H9 (cell line): ENCODE data around the gene NDUFS6. TPM values are rescaled to one million over a fixed set of nuclear protein-coding genes. Genes with fewer than 3 reads are reported as not detected.

Source experiments
- DNase-seq: peaks from one replicate; pipeline ENCODE4 v3.0.0-alpha.2; 2017
- H2AFZ ChIP-seq: one replicate; pipeline ENCODE4 v1.6.1; 2013; ENCODE audit warnings: mild to moderate bottlenecking, low read length, control low read depth, moderate library complexity
- H2AK5ac ChIP-seq: 2 replicates; pipeline ENCODE4 v1.6.1; 2013; ENCODE audit warnings: low read length, control low read depth, mixed read lengths; ENCODE audit not compliant: insufficient read length
- H2BK120ac ChIP-seq: one replicate; pipeline ENCODE4 v1.6.1; 2013; ENCODE audit warnings: low read depth, mild to moderate bottlenecking, low read length, control low read depth, inconsistent platforms; ENCODE audit not compliant: poor library complexity, severe bottlenecking
- H2BK12ac ChIP-seq: 2 replicates; pipeline ENCODE4 v1.6.1; 2013; ENCODE audit warnings: low read length, control low read depth, mixed read lengths, low read depth; ENCODE audit not compliant: insufficient read length
- H2BK15ac ChIP-seq: 2 replicates; pipeline ENCODE4 v1.6.1; 2013; ENCODE audit warnings: low read depth, low read length, control low read depth
- H2BK20ac ChIP-seq: one replicate; pipeline ENCODE4 v1.6.1; 2013; ENCODE audit warnings: low read depth, mild to moderate bottlenecking, low read length, control low read depth, inconsistent platforms; ENCODE audit not compliant: poor library complexity, severe bottlenecking
- H2BK5ac ChIP-seq: 2 replicates; pipeline ENCODE4 v1.6.1; 2013; ENCODE audit warnings: low read length, control low read depth, mixed read lengths; ENCODE audit not compliant: insufficient read length
- H3K14ac ChIP-seq: 2 replicates; pipeline ENCODE4 v1.6.1; 2013; ENCODE audit warnings: low read length, control low read depth; ENCODE audit not compliant: insufficient read depth
- H3K18ac ChIP-seq: 2 replicates; pipeline ENCODE4 v1.6.1; 2013; ENCODE audit warnings: low read depth, mild to moderate bottlenecking, mixed read lengths, low read length, control low read depth; ENCODE audit not compliant: insufficient read length
- H3K23ac ChIP-seq: 2 replicates; pipeline ENCODE4 v1.6.1; 2013; ENCODE audit warnings: low read length, control low read depth, mixed read lengths, low read depth; ENCODE audit not compliant: insufficient read length
- H3K23me2 ChIP-seq: 2 replicates; pipeline ENCODE4 v1.6.1; 2013; ENCODE audit warnings: low read depth, mild to moderate bottlenecking, mixed read lengths, low read length, control low read depth; ENCODE audit not compliant: insufficient read length, poor library complexity, severe bottlenecking
- H3K27ac ChIP-seq: 2 replicates; pipeline ENCODE4 v1.5.1; 2013; ENCODE audit warnings: low read length, control low read depth, mixed read lengths, low read depth; ENCODE audit not compliant: insufficient read length
- H3K27me3 ChIP-seq: 2 replicates; pipeline ENCODE4 v1.6.1; 2013; ENCODE audit warnings: low read length, control low read depth, inconsistent platforms; ENCODE audit not compliant: insufficient read depth
- H3K4ac ChIP-seq: 2 replicates; pipeline ENCODE4 v1.6.1; 2013; ENCODE audit warnings: low read depth, mild to moderate bottlenecking, control low read depth, inconsistent platforms, low read length, moderate library complexity
- H3K4me1 ChIP-seq: 2 replicates; pipeline ENCODE4 v1.6.1; 2013; ENCODE audit warnings: low read length, control low read depth, inconsistent platforms; ENCODE audit not compliant: insufficient read depth
- H3K4me2 ChIP-seq: 2 replicates; pipeline ENCODE4 v1.6.1; 2013; ENCODE audit warnings: low read length, control low read depth, mixed read lengths; ENCODE audit not compliant: insufficient read length, insufficient read depth
- H3K56ac ChIP-seq: 2 replicates; pipeline ENCODE4 v1.6.1; 2013; ENCODE audit warnings: low read depth, mild to moderate bottlenecking, mixed read lengths, low read length, control low read depth; ENCODE audit not compliant: insufficient read length
- H3K79me1 ChIP-seq: 2 replicates; pipeline ENCODE4 v1.6.1; 2013; ENCODE audit warnings: low read depth, mild to moderate bottlenecking, moderate library complexity, low read length, control low read depth, inconsistent platforms; ENCODE audit not compliant: insufficient read depth, poor library complexity, severe bottlenecking
- H3K79me2 ChIP-seq: 2 replicates; pipeline ENCODE4 v1.6.1; 2013; ENCODE audit warnings: low read length, control low read depth, inconsistent platforms; ENCODE audit not compliant: insufficient read depth
- H3K9ac ChIP-seq: 2 replicates; pipeline ENCODE4 v1.6.1; 2013; ENCODE audit warnings: low read length, control low read depth, mixed read lengths; ENCODE audit not compliant: insufficient read length; ENCODE audit errors: extremely low read depth
- H3K9me3 ChIP-seq: one replicate; pipeline ENCODE4 v1.6.1; 2013; ENCODE audit warnings: low read depth, low read length, inconsistent platforms; ENCODE audit not compliant: control insufficient read depth
- H3T11ph ChIP-seq: one replicate; pipeline ENCODE4 v1.6.1; 2013; ENCODE audit warnings: mild to moderate bottlenecking, low read length, control low read depth, inconsistent platforms
- H4K20me1 ChIP-seq: one replicate; pipeline ENCODE4 v1.6.1; 2013; ENCODE audit not compliant: control insufficient read depth, insufficient read length, insufficient read depth
- H4K5ac ChIP-seq: 2 replicates; pipeline ENCODE4 v1.6.1; 2013; ENCODE audit warnings: low read depth, mild to moderate bottlenecking, mixed read lengths, low read length, control low read depth; ENCODE audit not compliant: insufficient read length
- H4K8ac ChIP-seq: replicated peaks from 2 replicates; pipeline ENCODE4 v1.6.1; 2013; ENCODE audit warnings: low read length, control low read depth, mixed read lengths, low read depth; ENCODE audit not compliant: insufficient read length
- H4K91ac ChIP-seq: 2 replicates; pipeline ENCODE4 v1.6.1; 2013; ENCODE audit warnings: low read depth, mild to moderate bottlenecking, moderate library complexity, mixed read lengths, low read length, control low read depth; ENCODE audit not compliant: insufficient read length
- H3K27ac Mint-ChIP-seq, 3 experiments: 2 replicates in 2 of 3; 3 replicates in 1 of 3; pipeline ENCODE4 v1.8.0; 2020 to 2021; ENCODE audit warnings: mixed read lengths in 3 of 3, mild to moderate bottlenecking in 1 of 3, moderate library complexity in 1 of 3
- H3K27me3 Mint-ChIP-seq: 2 replicates; pipeline ENCODE4 v1.8.0; 2021; ENCODE audit warnings: low read depth, mild to moderate bottlenecking, moderate library complexity, mixed read lengths
- H3K36me3 Mint-ChIP-seq, 3 experiments: 2 replicates in 2 of 3; 3 replicates in 1 of 3; pipeline ENCODE4 v1.8.0; 2020 to 2021; ENCODE audit warnings: low read depth in 3 of 3, mixed read lengths in 3 of 3; ENCODE audit not compliant: insufficient read depth in 1 of 3
- H3K4me1 Mint-ChIP-seq, 2 experiments: 2 replicates each; pipeline ENCODE4 v1.8.0; 2020; ENCODE audit warnings: mixed read lengths in 2 of 2
- H3K4me3 Mint-ChIP-seq, 2 experiments: 2 replicates in 1 of 2; 3 replicates in 1 of 2; pipeline ENCODE4 v1.8.0; 2020 to 2021; ENCODE audit warnings: mild to moderate bottlenecking in 2 of 2, mixed read lengths in 2 of 2, moderate library complexity in 1 of 2
- H3K9me3 Mint-ChIP-seq, 2 experiments: 2 replicates in 1 of 2; 3 replicates in 1 of 2; pipeline ENCODE4 v1.8.0; 2020; ENCODE audit warnings: mild to moderate bottlenecking in 2 of 2, mixed read lengths in 2 of 2, moderate library complexity in 1 of 2
- WGBS: extraction: QIAGEN DNeasy Blood & Tissue Kit; methylation state at CpG from one replicate; pipeline ENCODE4 v1.1.7; 2013; ENCODE audit warnings: missing lambda C conversion rate, low lambda C conversion rate, mixed read lengths; ENCODE audit not compliant: insufficient read length; ENCODE audit errors: extremely low coverage; 5-methylcytosine and 5-hydroxymethylcytosine counted together
- total RNA-seq: library from RNA; stranded (reverse); gene quantifications from 2 replicates; pipeline ENCODE4 v1.2.1, GENCODE V29; 2021
- TF ChIP-seq, protein P1 (sequence below): fragments of 200-600 bp; sonication (generic); conservative IDR thresholded peaks from 3 replicates; pipeline ENCODE4 v1.8.0; 2021; ENCODE audit warnings: antibody characterized with exemption, mild to moderate bottlenecking

The NDUFS6 gene
- total RNA-seq, 1 experiment from 2014 or later = 62.5 TPM

DNA sequence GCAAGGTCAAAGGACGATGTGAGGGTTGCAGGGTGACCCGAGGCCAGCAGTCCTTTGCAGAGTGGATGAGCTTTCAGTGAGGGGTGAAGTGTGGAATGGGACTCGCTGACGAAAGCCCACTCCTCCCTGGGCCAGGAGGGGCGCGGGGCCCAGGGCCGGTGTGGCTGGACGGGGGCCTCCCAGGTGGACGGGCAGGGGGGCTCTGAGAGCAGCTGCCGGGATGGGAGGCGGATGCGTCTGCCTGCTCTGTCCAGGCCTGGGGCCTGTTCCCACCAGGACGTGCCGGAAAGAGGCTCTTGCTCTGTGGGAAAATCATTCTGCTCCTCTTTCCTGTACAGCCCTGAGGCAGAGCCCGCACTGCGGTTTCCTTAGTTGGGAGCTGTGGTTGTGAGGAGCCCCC, 57.2 kb downstream of the NDUFS6 start:
- H3K9me3 Mint-ChIP-seq = no peaks in the 10 kb centered on the region
- H2BK5ac ChIP-seq = no peak overlapping the region
- no peaks in the 10 kb centered on the region for H3K79me1 ChIP-seq
- H2BK15ac ChIP-seq = no peak overlapping the region
- H4K5ac ChIP-seq = no peak overlapping the region
- no peak overlapping the region for H3K27ac ChIP-seq
- no peak overlapping the region for H3K18ac ChIP-seq
- H3K56ac ChIP-seq = no peak overlapping the region
- no peak overlapping the region for H4K91ac ChIP-seq
- no peak overlapping the region for H2AFZ ChIP-seq
- H3K27me3 Mint-ChIP-seq = peaks cover 28% of the 10 kb centered on the region
- no peak overlapping the region for H2BK12ac ChIP-seq
- no peak overlapping the region for H2BK20ac ChIP-seq
- H3K9ac ChIP-seq = no peak overlapping the region
- WGBS = no CpG with 5 or more reads among the region's 16 CpGs
- H3K23ac ChIP-seq = no peak overlapping the region
- no peak overlapping the region for H3K14ac ChIP-seq
- no peak overlapping the region for H2AK5ac ChIP-seq
- TF ChIP-seq, protein P1, sequence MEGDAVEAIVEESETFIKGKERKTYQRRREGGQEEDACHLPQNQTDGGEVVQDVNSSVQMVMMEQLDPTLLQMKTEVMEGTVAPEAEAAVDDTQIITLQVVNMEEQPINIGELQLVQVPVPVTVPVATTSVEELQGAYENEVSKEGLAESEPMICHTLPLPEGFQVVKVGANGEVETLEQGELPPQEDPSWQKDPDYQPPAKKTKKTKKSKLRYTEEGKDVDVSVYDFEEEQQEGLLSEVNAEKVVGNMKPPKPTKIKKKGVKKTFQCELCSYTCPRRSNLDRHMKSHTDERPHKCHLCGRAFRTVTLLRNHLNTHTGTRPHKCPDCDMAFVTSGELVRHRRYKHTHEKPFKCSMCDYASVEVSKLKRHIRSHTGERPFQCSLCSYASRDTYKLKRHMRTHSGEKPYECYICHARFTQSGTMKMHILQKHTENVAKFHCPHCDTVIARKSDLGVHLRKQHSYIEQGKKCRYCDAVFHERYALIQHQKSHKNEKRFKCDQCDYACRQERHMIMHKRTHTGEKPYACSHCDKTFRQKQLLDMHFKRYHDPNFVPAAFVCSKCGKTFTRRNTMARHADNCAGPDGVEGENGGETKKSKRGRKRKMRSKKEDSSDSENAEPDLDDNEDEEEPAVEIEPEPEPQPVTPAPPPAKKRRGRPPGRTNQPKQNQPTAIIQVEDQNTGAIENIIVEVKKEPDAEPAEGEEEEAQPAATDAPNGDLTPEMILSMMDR = no peak
- H3K79me2 ChIP-seq = no peaks in the 10 kb centered on the region
- H4K8ac ChIP-seq = no peak overlapping the region
- no peak overlapping the region for H3K4me2 ChIP-seq
- H2BK120ac ChIP-seq = no peak overlapping the region
- no peak for DNase-seq
- no peak overlapping the region for H3K4me3 Mint-ChIP-seq
- no peaks in the 10 kb centered on the region for H3K4me1 ChIP-seq
- no peaks in the 10 kb centered on the region; a peak in 1 of 7 replicates for H3K36me3 Mint-ChIP-seq
- no peaks in the 10 kb centered on the region for H3K23me2 ChIP-seq
- no peaks in the 10 kb centered on the region for H3K9me3 ChIP-seq
- H3T11ph ChIP-seq = no peak overlapping the region
- peaks cover 7% of the 10 kb centered on the region; the same call in 1 of the 2 replicates for H3K27me3 ChIP-seq
- peaks cover 3% of the 10 kb centered on the region in 2 experiments; a peak in 1 of 4 replicates for H3K4me1 Mint-ChIP-seq
- no peak overlapping the region for H3K4ac ChIP-seq
- H4K20me1 ChIP-seq = no peaks in the 10 kb centered on the region
- no peak overlapping the region for H3K27ac Mint-ChIP-seq
